ENCODE results near the gene IL9. TPM values are rescaled to one million over a fixed set of nuclear protein-coding genes. Genes with fewer than 3 reads are reported as not detected.

Gene IL9
- total RNA-seq, 2 donors from 2014 or later, result not detected

DNA sequence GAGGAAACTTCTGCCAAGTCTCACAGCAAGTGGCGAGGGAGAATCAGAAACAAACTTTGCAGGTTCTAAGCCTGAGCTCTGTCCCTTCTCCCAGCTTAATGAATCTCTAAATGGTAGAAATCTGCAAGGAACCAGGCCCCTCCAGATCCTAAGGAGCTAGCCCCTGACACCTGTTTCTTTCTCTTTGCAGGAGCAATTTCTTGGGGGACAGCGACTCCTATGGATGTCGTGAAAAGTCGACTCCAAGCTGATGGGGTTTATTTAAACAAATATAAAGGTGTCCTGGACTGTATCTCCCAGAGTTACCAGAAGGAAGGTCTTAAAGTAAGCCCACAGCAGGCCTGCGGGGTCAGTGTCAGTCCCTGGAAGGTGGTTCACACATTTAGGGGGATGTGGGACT is 21.8 kb downstream of the IL9 start:
- Histone ChIP-seq H3K9me3 (no peaks in the 10 kb centered on the region), H3K27me3 (replicated peaks; ENCODE audit: insufficient read depth) (no peaks in the 10 kb centered on the region), H3K4me1 (ENCODE audit: control insufficient read depth in 1 of 2, low read depth in 2 of 2) (no peaks in the 10 kb centered on the region), H3K4me3 (no peak overlapping the region), H3K27ac (no peak overlapping the region), H3K36me3 (no peaks in the 10 kb centered on the region)
- ATAC-seq (ENCODE audit: insufficient number of reproducible peaks, low FRiP score, low read depth), result no peak
- TF ChIP-seq, protein P1, sequence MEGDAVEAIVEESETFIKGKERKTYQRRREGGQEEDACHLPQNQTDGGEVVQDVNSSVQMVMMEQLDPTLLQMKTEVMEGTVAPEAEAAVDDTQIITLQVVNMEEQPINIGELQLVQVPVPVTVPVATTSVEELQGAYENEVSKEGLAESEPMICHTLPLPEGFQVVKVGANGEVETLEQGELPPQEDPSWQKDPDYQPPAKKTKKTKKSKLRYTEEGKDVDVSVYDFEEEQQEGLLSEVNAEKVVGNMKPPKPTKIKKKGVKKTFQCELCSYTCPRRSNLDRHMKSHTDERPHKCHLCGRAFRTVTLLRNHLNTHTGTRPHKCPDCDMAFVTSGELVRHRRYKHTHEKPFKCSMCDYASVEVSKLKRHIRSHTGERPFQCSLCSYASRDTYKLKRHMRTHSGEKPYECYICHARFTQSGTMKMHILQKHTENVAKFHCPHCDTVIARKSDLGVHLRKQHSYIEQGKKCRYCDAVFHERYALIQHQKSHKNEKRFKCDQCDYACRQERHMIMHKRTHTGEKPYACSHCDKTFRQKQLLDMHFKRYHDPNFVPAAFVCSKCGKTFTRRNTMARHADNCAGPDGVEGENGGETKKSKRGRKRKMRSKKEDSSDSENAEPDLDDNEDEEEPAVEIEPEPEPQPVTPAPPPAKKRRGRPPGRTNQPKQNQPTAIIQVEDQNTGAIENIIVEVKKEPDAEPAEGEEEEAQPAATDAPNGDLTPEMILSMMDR (IDR thresholded peaks at IDR 0.05), result no peak
- no peak for DNase-seq (ENCODE audit: low spot score)

DNA sequence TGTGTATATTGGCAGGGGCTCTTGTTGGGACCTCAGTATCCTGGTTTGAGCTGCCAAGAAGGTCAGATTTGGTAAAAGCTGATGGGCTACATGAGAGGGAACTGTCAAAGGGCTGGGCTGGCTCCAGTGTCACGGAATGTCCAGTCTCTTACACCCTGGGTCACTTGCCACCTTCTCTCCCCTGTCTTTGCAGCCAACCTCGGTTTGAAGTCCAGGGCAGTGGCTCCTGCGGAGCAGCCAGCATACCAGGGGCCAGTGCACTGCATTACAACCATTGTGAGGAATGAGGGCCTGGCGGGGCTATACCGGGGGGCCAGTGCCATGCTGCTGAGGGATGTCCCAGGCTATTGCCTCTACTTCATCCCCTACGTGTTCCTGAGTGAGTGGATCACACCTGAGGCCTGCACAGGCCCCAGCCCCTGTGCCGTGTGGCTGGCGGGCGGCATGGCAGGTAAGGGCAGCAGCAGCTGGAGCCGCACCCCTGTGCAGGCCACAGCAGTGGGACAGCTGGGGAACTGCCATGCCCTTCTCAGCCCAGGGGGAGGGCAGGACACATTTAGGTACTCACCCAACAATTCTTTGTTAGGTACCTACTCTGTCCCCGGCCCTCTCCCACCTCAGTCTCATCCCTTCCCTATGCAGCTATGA is 24.2 kb downstream of the IL9 start:
- ATAC-seq (ENCODE audit: insufficient number of reproducible peaks, low FRiP score, low read depth), result no peak
- no peaks in the 10 kb centered on the region for H3K4me1 ChIP-seq (ENCODE audit: control insufficient read depth in 1 of 2, low read depth in 2 of 2)
- DNase-seq (ENCODE audit: low spot score), result no peak
- H3K27ac ChIP-seq, result no peak overlapping the region
- no peaks in the 10 kb centered on the region for H3K36me3 ChIP-seq
- TF ChIP-seq, protein P1 (IDR thresholded peaks at IDR 0.05), result no peak
- no peaks in the 10 kb centered on the region for H3K9me3 ChIP-seq
- H3K27me3 ChIP-seq (replicated peaks; ENCODE audit: insufficient read depth), result no peaks in the 10 kb centered on the region
- no peak overlapping the region for H3K4me3 ChIP-seq

DNA sequence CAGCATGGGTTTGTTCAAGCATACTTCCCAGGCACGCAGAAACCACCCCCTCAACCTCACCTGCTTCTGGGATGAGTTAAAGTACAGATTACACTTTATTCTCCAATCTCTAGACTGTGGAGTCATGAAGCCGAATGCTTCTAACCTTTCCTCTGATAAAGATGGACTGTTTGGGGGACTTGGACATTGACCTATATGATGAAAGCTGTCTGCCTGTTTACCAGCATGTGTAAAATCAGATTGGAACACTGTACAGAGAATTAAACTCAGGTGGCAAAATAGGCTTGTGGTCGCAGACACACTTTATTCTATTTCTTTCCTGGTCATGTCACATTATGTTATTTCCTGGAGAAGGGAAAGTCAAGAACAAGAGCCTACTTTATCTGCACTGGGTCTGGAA is 25.7 kb downstream of the IL9 start:
- no peaks in the 10 kb centered on the region for H3K9me3 ChIP-seq
- H3K36me3 ChIP-seq, result no peaks in the 10 kb centered on the region
- H3K4me1 ChIP-seq (ENCODE audit: control insufficient read depth in 1 of 2, low read depth in 2 of 2), result peaks cover 0 to 3% of the 10 kb centered on the region in 2 donors
- TF ChIP-seq, protein P1 (IDR thresholded peaks at IDR 0.05), result no peak
- no peak for ATAC-seq (ENCODE audit: insufficient number of reproducible peaks, low FRiP score, low read depth)
- H3K27ac ChIP-seq, result no peak overlapping the region
- DNase-seq (ENCODE audit: low spot score), result no peak
- no peak overlapping the region for H3K4me3 ChIP-seq
- no peaks in the 10 kb centered on the region for H3K27me3 ChIP-seq (replicated peaks; ENCODE audit: insufficient read depth)

DNA sequence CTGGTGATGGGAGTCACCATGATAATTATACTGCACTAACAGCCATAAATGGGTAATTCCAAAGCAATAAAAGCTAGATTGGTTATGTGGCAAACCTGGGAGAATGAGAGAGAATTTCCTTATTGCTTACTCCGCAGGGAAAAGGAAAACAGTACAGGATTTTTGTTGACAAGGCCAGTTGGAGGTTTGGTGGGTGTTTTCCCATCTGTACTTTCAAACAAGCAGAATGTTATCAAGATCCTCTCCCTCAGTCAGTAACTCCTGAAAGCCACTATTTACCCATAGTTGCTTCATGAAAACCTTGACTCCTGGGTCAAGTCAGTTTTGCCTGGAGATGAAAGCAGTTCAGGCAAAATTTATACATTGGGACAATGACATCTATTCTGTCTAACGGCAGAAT is 26.4 kb downstream of the IL9 start:
- ATAC-seq (ENCODE audit: insufficient number of reproducible peaks, low FRiP score, low read depth) (no peak), DNase-seq (ENCODE audit: low spot score) (no peak)
- Histone ChIP-seq H3K9me3 (no peaks in the 10 kb centered on the region), H3K27me3 (replicated peaks; ENCODE audit: insufficient read depth) (no peaks in the 10 kb centered on the region), H3K36me3 (no peaks in the 10 kb centered on the region), H3K4me3 (no peak overlapping the region), H3K27ac (no peak overlapping the region), H3K4me1 (ENCODE audit: control insufficient read depth in 1 of 2, low read depth in 2 of 2) (peaks cover 0 to 4% of the 10 kb centered on the region in 2 donors)
- TF ChIP-seq, protein P1 (IDR thresholded peaks at IDR 0.05), result no peak

DNA sequence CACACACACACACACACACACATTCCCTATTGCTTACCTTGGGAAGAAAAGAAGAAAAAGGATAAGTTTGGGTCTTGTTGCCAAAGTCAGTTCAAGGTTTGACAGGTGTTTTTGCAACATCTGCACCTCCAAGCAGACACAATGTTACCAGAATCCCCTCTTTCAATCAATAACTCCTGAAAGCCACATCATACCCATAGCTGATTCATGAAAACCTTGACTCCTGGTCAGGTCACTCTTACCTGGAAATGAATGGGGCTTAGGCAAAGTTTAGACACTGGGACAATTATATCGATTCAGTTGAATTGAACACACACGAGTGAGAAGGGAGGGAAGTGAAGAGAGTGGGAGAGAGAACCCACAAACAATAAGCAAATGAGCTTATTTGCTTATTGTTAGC is 27.0 kb downstream of the IL9 start:
- TF ChIP-seq, protein P1 (IDR thresholded peaks at IDR 0.05), result no peak
- Histone ChIP-seq H3K27me3 (replicated peaks; ENCODE audit: insufficient read depth) (no peaks in the 10 kb centered on the region), H3K4me1 (ENCODE audit: control insufficient read depth in 1 of 2, low read depth in 2 of 2) (peaks cover 0 to 4% of the 10 kb centered on the region in 2 donors), H3K27ac (no peak overlapping the region), H3K4me3 (no peak overlapping the region), H3K9me3 (no peaks in the 10 kb centered on the region), H3K36me3 (no peaks in the 10 kb centered on the region)
- ATAC-seq (ENCODE audit: insufficient number of reproducible peaks, low FRiP score, low read depth) (no peak), DNase-seq (ENCODE audit: low spot score) (no peak)

All from thoracic aorta (tissue), 2 donors.